ENCODE data around the gene CFL1. TPM values are rescaled to one million over a fixed set of nuclear protein-coding genes. Genes with fewer than 3 reads are reported as not detected.

CFL1 gene
- total and polyA plus RNA-seq, 2 of the 8 experiments (the other 6 are each of a cell fraction or from before 2014, with no cell fraction given) = 1,252 to 1,365 TPM

GRCh38 chr11:65851083-65851579 is 6.8 kb downstream of the CFL1 start:
- no peak overlapping the region for H4K5ac ChIP-seq (ENCODE audit: insufficient read length, low read depth, low read length)
- H4K91ac ChIP-seq (replicated peaks; ENCODE audit: insufficient read length, low read length) = no peak overlapping the region
- ChIA-PET CTCF (ENCODE audit: partially characterized antibody) (interaction anchor here (0.6 to 15.2 kb wide), 42 partner anchors 9 to 1091 kb away, joined by 3 to 283 read pairs (median 5); partner anchors contain the start of genes AP5B1, CCDC85B, CFL1 and CTSW), POLR2A (ENCODE audit: partially characterized antibody) (interaction anchor here (0.8 to 38.3 kb wide), 17 partner anchors 8 to 244 kb away, joined by 3 to 1071 read pairs (median 4); partner anchors contain the start of genes AP5B1, CCDC85B, CFL1 and CTSW)
- WGBS, 2 experiments (ENCODE audit: extremely low coverage in 1 of 2, insufficient coverage in 1 of 2, insufficient read length in 1 of 2, insufficient replicate concordance in 2 of 2, low coverage in 1 of 2, low lambda C conversion rate in 2 of 2, missing lambda C conversion rate in 1 of 2) = 91% methylated on average over 14 of the region's 14 CpGs; no CpG with 5 or more reads in 1 of the 2 experiments
- H3K9ac ChIP-seq (replicated peaks in 1 of 4; ENCODE audit: extremely low read depth in 1 of 4, low read depth in 3 of 4, low read length in 3 of 4) = no peak overlapping the region
- peak overlapping the region; percentile 35; the same call in 1 of the 2 replicates for H2BK5ac ChIP-seq (ENCODE audit: low read depth, low read length)
- H3K14ac ChIP-seq (ENCODE audit: insufficient read length) = no peak overlapping the region
- peaks cover 7 to 10% of the 10 kb centered on the region in 2 experiments; a peak in 2 of 4 replicates for H3K9me3 ChIP-seq (ENCODE audit: insufficient read depth in 2 of 2, low read depth in 1 of 2, low read length in 1 of 2)
- peaks cover 9 to 22% of the 10 kb centered on the region in 2 experiments for H3K79me2 ChIP-seq (ENCODE audit: control insufficient read depth in 1 of 2, insufficient read depth in 2 of 2, low read length in 2 of 2)
- no peak overlapping the region for H3K18ac ChIP-seq (ENCODE audit: extremely low read depth, low read length)
- no peak overlapping the region for H2BK15ac ChIP-seq (ENCODE audit: low read length)
- H2BK12ac ChIP-seq (ENCODE audit: low read depth, low read length) = no peak overlapping the region
- H3K27ac ChIP-seq (ENCODE audit: low read depth, low read length) = no peak overlapping the region
- H2BK20ac ChIP-seq (ENCODE audit: low read length) = no peak overlapping the region
- H3K27me3 ChIP-seq (replicated peaks in 1 of 4; ENCODE audit: control insufficient read depth in 3 of 4, extremely low read depth in 1 of 4, insufficient read depth in 3 of 4, low read length in 3 of 4) = no peaks in the 10 kb centered on the region; a peak in 1 of 7 replicates
- no peak overlapping the region for H2AK5ac ChIP-seq (ENCODE audit: low read depth, low read length)
- no peak overlapping the region for H3K4me2 ChIP-seq (ENCODE audit: insufficient read depth in 1 of 2, low read depth in 2 of 2, low read length in 2 of 2)
- H4K20me1 ChIP-seq (replicated peaks in 1 of 2; ENCODE audit: control insufficient read depth in 1 of 2, insufficient read depth in 2 of 2, low read length in 2 of 2) = peaks cover 20 to 23% of the 10 kb centered on the region in 2 experiments
- H3K23me2 ChIP-seq (ENCODE audit: low read depth, low read length) = no peaks in the 10 kb centered on the region
- H3K4ac ChIP-seq (replicated peaks; ENCODE audit: insufficient read length, low read depth, low read length) = no peak overlapping the region
- H3K79me1 ChIP-seq (ENCODE audit: low read depth, low read length) = peaks cover 14% of the 10 kb centered on the region
- no peak overlapping the region for H4K8ac ChIP-seq (ENCODE audit: extremely low read depth, insufficient read depth, low read length)
- no peak overlapping the region for H3K4me3 ChIP-seq (ENCODE audit: extremely low read depth in 1 of 4, insufficient read depth in 2 of 4, low read depth in 3 of 4, low read length in 4 of 4)
- peaks cover 0 to 5% (median under 1%) of the 10 kb centered on the region in 4 experiments; a peak in 5 of 7 replicates for H3K4me1 ChIP-seq (replicated peaks in 1 of 4; ENCODE audit: control insufficient read depth in 3 of 4, insufficient read depth in 4 of 4, low read length in 3 of 4)
- FAIRE-seq (peak; percentile 48), DNase-seq (ENCODE audit: low read depth in 1 of 2, low spot score in 2 of 2) (peak in 1 of 2 experiments; percentile 93)
- H3K36me3 ChIP-seq (ENCODE audit: control insufficient read depth in 2 of 4, insufficient read depth in 4 of 4, low read length in 3 of 4) = peaks cover 17 to 33% (median 30%) of the 10 kb centered on the region in 4 experiments
- no peak overlapping the region for H2AFZ ChIP-seq (ENCODE audit: low read length)
- no peak overlapping the region for H3K23ac ChIP-seq (ENCODE audit: insufficient read length)
- no peak overlapping the region for H2BK120ac ChIP-seq (replicated peaks; ENCODE audit: low read depth, low read length)
- H3K56ac ChIP-seq (replicated peaks; ENCODE audit: insufficient read length, low read depth, low read length) = no peak overlapping the region
- peak; percentile 83 for TF ChIP-seq POLR2AphosphoS5 (IDR thresholded peaks at IDR 0.05; ENCODE audit: low read depth, low read length)
- peak; percentile 43 for TF ChIP-seq TAF7 (optimal IDR thresholded peaks at IDR 0.05; ENCODE audit: borderline replicate concordance, low read depth, low read length)
- TF ChIP-seq TCF12 (IDR thresholded peaks at IDR 0.05; ENCODE audit: low read depth, low read length) = 0 out of 2 replicates have a peak, but pooled peaks have one; percentile 24
- peak; percentile 32 to 48; a peak in 3 of 4 replicates for TF ChIP-seq RAD21 (IDR thresholded peaks at IDR 0.05 in 1 of 2, conservative IDR thresholded peaks at IDR 0.05 in 1 of 2; ENCODE audit: low read depth in 2 of 2, low read length in 2 of 2)
- peak; percentile 33; the same call in 1 of the 2 replicates for TF ChIP-seq TBP (IDR thresholded peaks at IDR 0.05; ENCODE audit: low read depth, low read length)
- no peak for TF ChIP-seq KDM4A (IDR thresholded peaks at IDR 0.05; ENCODE audit: low read depth, low read length, severe bottlenecking)
- TF ChIP-seq CBX5 (IDR thresholded peaks at IDR 0.05; ENCODE audit: low read depth, low read length) = no peak
- peak; percentile 33; the same call in 1 of the 2 replicates for TF ChIP-seq SP1 (IDR thresholded peaks at IDR 0.05; ENCODE audit: low read depth, low read length)

Measured in H1 (cell line).